ENCODE results near the gene CSNK1D. TPM values are rescaled to one million over a fixed set of nuclear protein-coding genes. Genes with fewer than 3 reads are reported as not detected.

The CSNK1D gene
- total RNA-seq, 1 experiment from 2014 or later: 111 TPM

- H3K4me3 Mint-ChIP-seq: no peak overlapping the region
- DNase-seq (ENCODE audit: low spot score) (no peak), ATAC-seq (no peak)
- H3K4me1 Mint-ChIP-seq: no peaks in the 10 kb centered on the region
- H3K36me3 Mint-ChIP-seq: no peaks in the 10 kb centered on the region
- no peak overlapping the region for H3K27ac Mint-ChIP-seq
- ChIA-PET POLR2A (no interaction called here), CTCF (interaction anchor here (0.7 to 1.0 kb wide), 2 partner anchors 15 to 16 kb away, joined by 3 read pairs; no protein-coding TSS in a partner anchor)
- H3K27me3 Mint-ChIP-seq (ENCODE audit: low read depth): peaks cover 16% of the 10 kb centered on the region; the same call in 1 of the 2 replicates
- no peaks in the 10 kb centered on the region for H3K9me3 Mint-ChIP-seq
- TF ChIP-seq JUN (CRISPR knock-in tag; IDR thresholded peaks at IDR 0.05): no peak
- no peak for TF ChIP-seq IRF2 (CRISPR knock-in tag; IDR thresholded peaks at IDR 0.05; ENCODE audit: borderline replicate concordance, low read depth)
- TF ChIP-seq FOXP4 (CRISPR knock-in tag; IDR thresholded peaks at IDR 0.05): no peak
- no peak for TF ChIP-seq MXD4 (CRISPR knock-in tag; IDR thresholded peaks at IDR 0.05; ENCODE audit: borderline replicate concordance)
- no peak for TF ChIP-seq ZNF532 (CRISPR knock-in tag; IDR thresholded peaks at IDR 0.05; ENCODE audit: borderline replicate concordance)
- TF ChIP-seq SP1 (CRISPR knock-in tag; conservative IDR thresholded peaks at IDR 0.05): no peak
- no peak for TF ChIP-seq SMAD3 (CRISPR knock-in tag; IDR thresholded peaks at IDR 0.05; ENCODE audit: borderline replicate concordance)
- no peak for TF ChIP-seq RELA (CRISPR knock-in tag; IDR thresholded peaks at IDR 0.05; ENCODE audit: borderline replicate concordance)
- TF ChIP-seq ZNF425 (CRISPR knock-in tag; conservative IDR thresholded peaks at IDR 0.05): no peak
- no peak for TF ChIP-seq ZNF232 (CRISPR knock-in tag; IDR thresholded peaks at IDR 0.05)
- no peak for TF ChIP-seq MAX (CRISPR knock-in tag; IDR thresholded peaks at IDR 0.05)
- TF ChIP-seq ETV6 (CRISPR knock-in tag; IDR thresholded peaks at IDR 0.05): no peak
- TF ChIP-seq ERG (CRISPR knock-in tag; IDR thresholded peaks at IDR 0.05): no peak
- TF ChIP-seq PRDM15 (CRISPR knock-in tag; IDR thresholded peaks at IDR 0.05): no peak
- TF ChIP-seq GABPB1 (CRISPR knock-in tag; IDR thresholded peaks at IDR 0.05): no peak
- TF ChIP-seq AFF4 (CRISPR knock-in tag; IDR thresholded peaks at IDR 0.05; ENCODE audit: borderline replicate concordance): no peak
Observed at GRCh38 chr17:82221341-82221902, 52.1 kb downstream of the CSNK1D start.
